ENCODE results near the gene C10orf53. TPM values are rescaled to one million over a fixed set of nuclear protein-coding genes. Genes with fewer than 3 reads are reported as not detected.

C10orf53 gene
- total RNA-seq, 1 experiment from 2014 or later = not detected

- TF ChIP-seq, protein P1, sequence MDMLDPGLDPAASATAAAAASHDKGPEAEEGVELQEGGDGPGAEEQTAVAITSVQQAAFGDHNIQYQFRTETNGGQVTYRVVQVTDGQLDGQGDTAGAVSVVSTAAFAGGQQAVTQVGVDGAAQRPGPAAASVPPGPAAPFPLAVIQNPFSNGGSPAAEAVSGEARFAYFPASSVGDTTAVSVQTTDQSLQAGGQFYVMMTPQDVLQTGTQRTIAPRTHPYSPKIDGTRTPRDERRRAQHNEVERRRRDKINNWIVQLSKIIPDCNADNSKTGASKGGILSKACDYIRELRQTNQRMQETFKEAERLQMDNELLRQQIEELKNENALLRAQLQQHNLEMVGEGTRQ (CRISPR knock-in tag; IDR thresholded peaks at IDR 0.05) = no peak
Measured at GRCh38 chr10:49738616-49739360, 59.3 kb downstream of the C10orf53 start (continued).

- H3K27ac Mint-ChIP-seq = no peak overlapping the region
- ATAC-seq (no peak), DNase-seq (ENCODE audit: low spot score) (no peak)
- ChIA-PET POLR2A (no interaction called here), CTCF (no interaction called here)
- H3K4me1 Mint-ChIP-seq = no peaks in the 10 kb centered on the region
- H3K4me3 Mint-ChIP-seq = no peak overlapping the region
- H3K36me3 Mint-ChIP-seq = peaks cover 40% of the 10 kb centered on the region
- no peak for TF ChIP-seq RORB (CRISPR knock-in tag; IDR thresholded peaks at IDR 0.05)
- TF ChIP-seq CBFB (CRISPR knock-in tag; IDR thresholded peaks at IDR 0.05; ENCODE audit: low read depth) = no peak
- no peak for TF ChIP-seq IRF2 (CRISPR knock-in tag; IDR thresholded peaks at IDR 0.05; ENCODE audit: borderline replicate concordance, low read depth)
- no peak for TF ChIP-seq FOXP1 (CRISPR knock-in tag; IDR thresholded peaks at IDR 0.05; ENCODE audit: borderline replicate concordance)
- TF ChIP-seq, protein P2, sequence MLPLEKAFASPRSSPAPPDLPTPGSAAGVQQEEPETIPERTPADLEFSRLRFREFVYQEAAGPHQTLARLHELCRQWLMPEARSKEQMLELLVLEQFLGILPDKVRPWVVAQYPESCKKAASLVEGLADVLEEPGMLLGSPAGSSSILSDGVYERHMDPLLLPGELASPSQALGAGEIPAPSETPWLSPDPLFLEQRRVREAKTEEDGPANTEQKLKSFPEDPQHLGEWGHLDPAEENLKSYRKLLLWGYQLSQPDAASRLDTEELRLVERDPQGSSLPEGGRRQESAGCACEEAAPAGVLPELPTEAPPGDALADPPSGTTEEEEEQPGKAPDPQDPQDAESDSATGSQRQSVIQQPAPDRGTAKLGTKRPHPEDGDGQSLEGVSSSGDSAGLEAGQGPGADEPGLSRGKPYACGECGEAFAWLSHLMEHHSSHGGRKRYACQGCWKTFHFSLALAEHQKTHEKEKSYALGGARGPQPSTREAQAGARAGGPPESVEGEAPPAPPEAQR (CRISPR knock-in tag; IDR thresholded peaks at IDR 0.05) = no peak
- TF ChIP-seq, protein P3, sequence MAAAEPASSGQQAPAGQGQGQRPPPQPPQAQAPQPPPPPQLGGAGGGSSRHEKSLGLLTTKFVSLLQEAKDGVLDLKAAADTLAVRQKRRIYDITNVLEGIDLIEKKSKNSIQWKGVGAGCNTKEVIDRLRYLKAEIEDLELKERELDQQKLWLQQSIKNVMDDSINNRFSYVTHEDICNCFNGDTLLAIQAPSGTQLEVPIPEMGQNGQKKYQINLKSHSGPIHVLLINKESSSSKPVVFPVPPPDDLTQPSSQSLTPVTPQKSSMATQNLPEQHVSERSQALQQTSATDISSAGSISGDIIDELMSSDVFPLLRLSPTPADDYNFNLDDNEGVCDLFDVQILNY (CRISPR knock-in tag; IDR thresholded peaks at IDR 0.05) = no peak
- TF ChIP-seq ZBTB21 (CRISPR knock-in tag; IDR thresholded peaks at IDR 0.05; ENCODE audit: borderline replicate concordance) = no peak
- TF ChIP-seq, protein P4, sequence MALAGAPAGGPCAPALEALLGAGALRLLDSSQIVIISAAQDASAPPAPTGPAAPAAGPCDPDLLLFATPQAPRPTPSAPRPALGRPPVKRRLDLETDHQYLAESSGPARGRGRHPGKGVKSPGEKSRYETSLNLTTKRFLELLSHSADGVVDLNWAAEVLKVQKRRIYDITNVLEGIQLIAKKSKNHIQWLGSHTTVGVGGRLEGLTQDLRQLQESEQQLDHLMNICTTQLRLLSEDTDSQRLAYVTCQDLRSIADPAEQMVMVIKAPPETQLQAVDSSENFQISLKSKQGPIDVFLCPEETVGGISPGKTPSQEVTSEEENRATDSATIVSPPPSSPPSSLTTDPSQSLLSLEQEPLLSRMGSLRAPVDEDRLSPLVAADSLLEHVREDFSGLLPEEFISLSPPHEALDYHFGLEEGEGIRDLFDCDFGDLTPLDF (CRISPR knock-in tag; IDR thresholded peaks at IDR 0.05) = no peak
- TF ChIP-seq, protein P5, sequence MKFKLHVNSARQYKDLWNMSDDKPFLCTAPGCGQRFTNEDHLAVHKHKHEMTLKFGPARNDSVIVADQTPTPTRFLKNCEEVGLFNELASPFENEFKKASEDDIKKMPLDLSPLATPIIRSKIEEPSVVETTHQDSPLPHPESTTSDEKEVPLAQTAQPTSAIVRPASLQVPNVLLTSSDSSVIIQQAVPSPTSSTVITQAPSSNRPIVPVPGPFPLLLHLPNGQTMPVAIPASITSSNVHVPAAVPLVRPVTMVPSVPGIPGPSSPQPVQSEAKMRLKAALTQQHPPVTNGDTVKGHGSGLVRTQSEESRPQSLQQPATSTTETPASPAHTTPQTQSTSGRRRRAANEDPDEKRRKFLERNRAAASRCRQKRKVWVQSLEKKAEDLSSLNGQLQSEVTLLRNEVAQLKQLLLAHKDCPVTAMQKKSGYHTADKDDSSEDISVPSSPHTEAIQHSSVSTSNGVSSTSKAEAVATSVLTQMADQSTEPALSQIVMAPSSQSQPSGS (CRISPR knock-in tag; IDR thresholded peaks at IDR 0.05; ENCODE audit: borderline replicate concordance, low read depth) = no peak
- TF ChIP-seq, protein P6, sequence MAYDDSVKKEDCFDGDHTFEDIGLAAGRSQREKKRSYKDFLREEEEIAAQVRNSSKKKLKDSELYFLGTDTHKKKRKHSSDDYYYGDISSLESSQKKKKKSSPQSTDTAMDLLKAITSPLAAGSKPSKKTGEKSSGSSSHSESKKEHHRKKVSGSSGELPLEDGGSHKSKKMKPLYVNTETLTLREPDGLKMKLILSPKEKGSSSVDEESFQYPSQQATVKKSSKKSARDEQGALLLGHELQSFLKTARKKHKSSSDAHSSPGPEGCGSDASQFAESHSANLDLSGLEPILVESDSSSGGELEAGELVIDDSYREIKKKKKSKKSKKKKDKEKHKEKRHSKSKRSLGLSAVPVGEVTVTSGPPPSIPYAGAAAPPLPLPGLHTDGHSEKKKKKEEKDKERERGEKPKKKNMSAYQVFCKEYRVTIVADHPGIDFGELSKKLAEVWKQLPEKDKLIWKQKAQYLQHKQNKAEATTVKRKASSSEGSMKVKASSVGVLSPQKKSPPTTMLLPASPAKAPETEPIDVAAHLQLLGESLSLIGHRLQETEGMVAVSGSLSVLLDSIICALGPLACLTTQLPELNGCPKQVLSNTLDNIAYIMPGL (CRISPR knock-in tag; IDR thresholded peaks at IDR 0.05) = no peak
- peaks cover 7% of the 10 kb centered on the region; the same call in 1 of the 2 replicates for H3K9me3 Mint-ChIP-seq
- no peaks in the 10 kb centered on the region for H3K27me3 Mint-ChIP-seq (ENCODE audit: low read depth)
Measured at GRCh38 chr10:49739426-49739825, 60.0 kb downstream of the C10orf53 start.

GRCh38 chr10:49740346-49741107, 61.1 kb downstream of the C10orf53 start:
- H3K27me3 Mint-ChIP-seq (ENCODE audit: low read depth) = no peaks in the 10 kb centered on the region
- ChIA-PET CTCF (interaction anchor here (0.9 to 1.1 kb wide), 3 partner anchors 21 to 147 kb away, joined by 3 to 4 read pairs (median 3); no protein-coding TSS in a partner anchor), POLR2A (no interaction called here)
- no peaks in the 10 kb centered on the region for H3K4me1 Mint-ChIP-seq
- ATAC-seq (no peak), DNase-seq (ENCODE audit: low spot score) (no peak)
- H3K36me3 Mint-ChIP-seq = peaks cover 45% of the 10 kb centered on the region
- H3K27ac Mint-ChIP-seq = no peak overlapping the region
- TF ChIP-seq, protein P7, sequence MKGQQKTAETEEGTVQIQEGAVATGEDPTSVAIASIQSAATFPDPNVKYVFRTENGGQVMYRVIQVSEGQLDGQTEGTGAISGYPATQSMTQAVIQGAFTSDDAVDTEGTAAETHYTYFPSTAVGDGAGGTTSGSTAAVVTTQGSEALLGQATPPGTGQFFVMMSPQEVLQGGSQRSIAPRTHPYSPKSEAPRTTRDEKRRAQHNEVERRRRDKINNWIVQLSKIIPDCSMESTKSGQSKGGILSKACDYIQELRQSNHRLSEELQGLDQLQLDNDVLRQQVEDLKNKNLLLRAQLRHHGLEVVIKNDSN (CRISPR knock-in tag; IDR thresholded peaks at IDR 0.05) = no peak
- TF ChIP-seq ZMAT4 (CRISPR knock-in tag; IDR thresholded peaks at IDR 0.05) = no peak
- TF ChIP-seq CTCF (IDR thresholded peaks at IDR 0.05) = no peak
- TF ChIP-seq ZNF317 (CRISPR knock-in tag; IDR thresholded peaks at IDR 0.05; ENCODE audit: borderline replicate concordance, low read depth) = no peak
- H3K4me3 Mint-ChIP-seq = no peak overlapping the region
- peaks cover 7% of the 10 kb centered on the region; the same call in 1 of the 2 replicates for H3K9me3 Mint-ChIP-seq

Data from WTC11 (cell line).